DND-41 (cell line): ENCODE measurements around the gene FGF18.

Experiments
- CTCF ChIP-seq: IDR thresholded peaks from 2 replicates; pipeline ENCODE4 v1.5.1; 2012; ENCODE audit warnings: borderline replicate concordance, low read length, moderate library complexity, mild to moderate bottlenecking; ENCODE audit not compliant: poor library complexity, severe bottlenecking; ENCODE audit errors: extremely low read depth
- EZH2 ChIP-seq: IDR thresholded peaks from 3 replicates; pipeline ENCODE4 v1.6.1; 2012; ENCODE audit warnings: borderline replicate concordance, low read depth, mild to moderate bottlenecking, moderate library complexity, low read length, inconsistent platforms; ENCODE audit not compliant: severe bottlenecking

DNA sequence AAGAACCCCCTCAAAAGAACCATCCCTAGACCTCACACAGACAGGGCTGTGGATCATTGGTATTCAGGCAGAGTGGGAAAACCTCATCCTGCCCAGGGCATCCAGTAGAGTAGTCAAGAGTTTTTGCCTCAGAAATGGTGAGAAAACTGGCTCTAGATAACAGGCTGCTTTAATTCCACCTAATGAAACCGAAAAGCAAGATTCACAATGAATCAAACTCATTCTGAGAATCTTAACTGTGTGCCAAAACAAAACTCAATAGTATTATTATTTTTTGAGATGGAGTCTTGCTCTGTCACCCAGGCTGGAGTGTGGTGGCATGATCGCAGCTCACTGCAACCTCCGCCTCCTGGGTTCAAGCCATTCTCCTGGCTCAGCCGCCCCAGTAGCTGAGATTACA, 49.5 kb upstream of the FGF18 start:
- TF ChIP-seq EZH2 = no peak
- TF ChIP-seq CTCF = no peak
